ENCODE measurements around the gene WDR70. TPM values are rescaled to one million over a fixed set of nuclear protein-coding genes. Genes with fewer than 3 reads are reported as not detected.

WDR70 gene
- total and polyA plus RNA-seq, 2 of the 8 experiments (the other 6 are each of a cell fraction or from before 2014, with no cell fraction given) = 10.6 to 37.4 TPM

- no peak for TF ChIP-seq EZH2 (IDR thresholded peaks at IDR 0.05; ENCODE audit: low read depth, low read length, severe bottlenecking)
- TF ChIP-seq TBP (IDR thresholded peaks at IDR 0.05; ENCODE audit: low read depth, low read length) = no peak
- no peak for TF ChIP-seq TAF7 (optimal IDR thresholded peaks at IDR 0.05; ENCODE audit: borderline replicate concordance, low read depth, low read length)
- TF ChIP-seq CTCF (IDR thresholded peaks at IDR 0.05; ENCODE audit: control extremely low read depth in 1 of 3, insufficient read depth in 1 of 3, low read depth in 1 of 3, low read length in 3 of 3) = no peak
- no peak for TF ChIP-seq BRCA1 (IDR thresholded peaks at IDR 0.05; ENCODE audit: low read depth, low read length)
Observed at GRCh38 chr5:37569466-37569865, 190.3 kb downstream of the WDR70 start (continued).
